GM18858 (cell line): ENCODE data around the gene LYZL1.
"Not testable (repeated sequence)": the region's sequence is repeated elsewhere in the genome, so short reads cannot be mapped to it uniquely, and the experiment has no call there.

ENCODE experiments used
- ATAC-seq: cut with Tn5 transposase; IDR thresholded peaks from one replicate; pipeline ENCODE4 v1.9.1; 2021; ENCODE audit not compliant: unreplicated experiment

The LYZL1 gene

DNA sequence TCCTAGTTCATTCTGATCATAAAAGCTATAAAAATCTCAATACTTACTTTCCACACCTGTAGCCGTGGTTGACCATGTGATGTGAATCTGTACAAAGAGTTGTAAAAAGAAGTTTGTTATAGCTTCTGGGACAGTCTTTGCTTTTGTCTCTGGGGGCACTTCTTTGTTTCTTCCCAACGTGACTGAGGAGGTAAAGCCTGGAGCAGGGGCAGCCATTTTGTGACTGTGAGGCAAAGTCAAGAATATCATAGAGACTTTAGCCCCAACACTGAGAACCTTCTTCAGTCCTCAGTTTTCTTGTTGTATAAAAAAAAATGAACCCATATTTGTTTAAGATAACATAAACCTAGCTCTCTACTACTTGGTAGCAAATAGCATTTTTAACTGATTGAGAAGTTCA, 29.4 kb upstream of the LYZL1 start:
- no peak for ATAC-seq

DNA sequence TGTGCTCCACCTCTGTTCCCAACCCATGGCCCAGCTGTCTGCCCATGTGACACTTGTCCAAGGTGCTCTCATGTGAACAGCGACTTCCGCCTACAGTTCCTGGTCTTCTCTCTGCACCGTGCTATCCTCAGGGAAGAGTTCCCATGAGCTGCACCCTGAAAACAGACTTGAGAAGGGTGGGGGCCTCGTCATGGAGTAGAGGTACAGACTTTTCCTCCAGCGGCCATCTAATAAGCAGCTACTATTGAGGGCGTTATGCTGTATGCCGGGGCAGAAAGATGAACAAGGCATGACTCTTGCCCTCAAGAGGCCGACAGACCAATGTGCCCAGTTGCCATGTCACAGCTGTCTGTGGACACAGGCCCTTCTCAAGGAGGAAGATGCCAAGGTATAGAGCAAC, 25.4 kb upstream of the LYZL1 start:
- ATAC-seq = no peak

DNA sequence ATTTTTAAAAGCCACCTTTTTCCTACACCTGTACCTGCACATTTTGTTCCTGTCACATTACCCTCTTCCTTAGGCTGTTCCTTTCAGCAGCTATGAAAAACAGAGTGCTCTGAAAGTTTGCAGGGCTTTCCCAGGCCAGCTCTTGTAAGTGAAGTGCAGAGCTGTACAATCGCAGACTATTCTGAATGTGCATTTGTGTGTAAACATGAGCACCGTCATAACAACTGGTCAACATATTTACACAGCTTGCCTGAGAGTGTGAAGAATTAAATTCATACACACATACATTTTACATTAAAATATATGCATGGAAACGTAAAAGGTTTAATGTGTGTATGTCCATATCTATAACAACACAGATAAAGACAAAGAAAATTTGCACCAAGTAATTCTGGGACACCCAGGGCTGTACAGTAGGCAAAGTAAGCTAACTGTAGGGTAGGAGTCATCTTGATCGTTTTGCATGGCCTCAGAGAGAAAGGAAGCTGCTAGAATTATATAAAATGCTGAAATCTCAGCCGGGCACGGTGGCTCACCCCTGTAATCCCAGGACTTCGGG, 23.6 kb upstream of the LYZL1 start:
- no peak for ATAC-seq

DNA sequence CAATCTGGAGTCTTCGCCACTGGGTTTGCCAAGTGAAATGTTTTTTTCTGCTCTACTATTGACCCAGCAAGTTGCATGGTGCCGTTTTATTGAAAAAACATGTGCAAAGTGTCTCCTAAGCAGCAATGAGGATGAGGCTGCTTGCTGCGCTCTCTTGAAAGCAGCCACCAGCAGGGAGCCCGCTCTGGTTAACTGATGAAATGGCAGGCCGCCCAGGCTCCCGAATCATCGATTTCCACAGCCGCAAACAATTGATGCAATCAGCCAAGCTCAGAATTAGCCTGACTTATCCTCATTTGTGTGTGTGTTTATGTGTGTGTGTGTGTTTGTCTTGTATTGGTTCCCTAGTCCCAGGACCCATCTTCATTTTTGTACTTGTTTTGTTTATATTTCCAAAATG, 22.2 kb upstream of the LYZL1 start:
- ATAC-seq = no peak

DNA sequence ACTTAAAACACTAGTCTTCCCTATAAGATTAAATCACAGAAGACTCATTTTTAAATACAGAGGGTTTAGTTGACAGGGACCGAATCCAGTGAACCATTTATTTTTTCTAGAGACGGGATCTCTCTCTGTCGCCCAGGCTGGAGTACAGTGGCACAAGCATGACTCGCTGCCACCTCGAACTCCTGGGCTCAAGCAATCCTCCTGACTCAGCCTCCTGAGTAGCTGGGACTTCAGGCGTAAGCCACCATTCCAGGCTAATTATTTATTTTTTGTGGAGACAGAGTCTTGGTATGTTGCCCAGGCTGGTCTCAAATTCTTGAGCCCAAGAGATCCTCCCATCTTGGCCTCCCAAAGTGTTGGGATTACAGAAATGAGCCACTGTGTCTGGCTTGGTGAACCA, 20.9 kb upstream of the LYZL1 start:
- no peak for ATAC-seq

DNA sequence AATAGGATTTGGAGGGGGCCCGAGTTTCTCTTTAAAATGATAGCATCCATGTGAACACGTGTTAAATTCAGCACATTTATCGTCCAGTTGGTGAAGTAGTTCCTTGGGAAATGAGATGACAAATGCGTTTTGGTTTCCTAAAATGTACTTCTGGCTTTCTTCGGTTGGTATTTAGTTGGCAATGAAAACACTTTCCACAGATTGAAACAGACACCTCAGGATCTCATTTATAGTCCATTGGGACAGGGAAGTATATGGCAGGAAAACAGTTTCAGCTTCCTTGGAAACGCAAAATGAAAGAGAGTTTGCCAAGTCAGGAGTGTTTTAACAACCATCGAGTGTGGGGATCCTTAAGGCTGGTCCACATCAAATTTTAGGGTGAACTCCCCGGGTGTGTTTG, 19.4 kb upstream of the LYZL1 start:
- ATAC-seq = no peak

DNA sequence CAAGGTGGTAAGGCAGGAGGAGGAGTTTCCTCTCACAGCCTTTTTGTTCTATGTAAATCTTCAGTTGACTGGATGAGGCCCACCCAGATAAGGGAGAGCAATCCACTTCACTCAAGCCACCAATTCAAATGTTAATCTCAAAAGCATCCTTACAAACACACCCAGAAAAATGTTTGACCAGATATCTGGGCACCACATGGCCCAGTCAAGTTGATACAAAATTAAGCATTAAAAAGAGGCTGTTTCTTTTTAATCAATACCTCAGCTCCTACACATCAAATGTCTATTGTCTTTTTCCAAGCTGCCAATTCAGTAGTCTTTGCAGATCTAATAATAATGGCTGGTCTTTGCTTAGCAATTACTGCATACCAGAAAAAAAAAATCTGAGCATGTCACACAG, 18.0 kb upstream of the LYZL1 start:
- no peak for ATAC-seq

DNA sequence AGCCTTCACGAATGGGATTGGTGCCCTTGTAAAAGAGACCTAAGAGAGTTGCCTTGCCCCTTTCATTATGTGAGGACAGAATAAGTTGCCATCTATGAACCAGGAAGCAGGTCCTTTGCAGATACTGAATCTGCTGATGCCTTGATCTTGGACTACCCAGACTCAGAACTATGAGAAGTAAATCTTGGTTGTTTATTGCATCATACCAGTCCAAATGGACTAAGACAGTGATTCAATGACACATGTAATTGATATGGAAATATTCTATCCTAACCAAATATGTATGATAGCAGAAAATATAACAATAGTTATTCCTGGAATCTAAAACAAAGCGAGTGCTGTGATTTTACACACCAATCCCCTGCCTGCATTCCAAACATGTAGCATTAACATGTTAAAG, 17.0 kb upstream of the LYZL1 start:
- ATAC-seq = no peak

DNA sequence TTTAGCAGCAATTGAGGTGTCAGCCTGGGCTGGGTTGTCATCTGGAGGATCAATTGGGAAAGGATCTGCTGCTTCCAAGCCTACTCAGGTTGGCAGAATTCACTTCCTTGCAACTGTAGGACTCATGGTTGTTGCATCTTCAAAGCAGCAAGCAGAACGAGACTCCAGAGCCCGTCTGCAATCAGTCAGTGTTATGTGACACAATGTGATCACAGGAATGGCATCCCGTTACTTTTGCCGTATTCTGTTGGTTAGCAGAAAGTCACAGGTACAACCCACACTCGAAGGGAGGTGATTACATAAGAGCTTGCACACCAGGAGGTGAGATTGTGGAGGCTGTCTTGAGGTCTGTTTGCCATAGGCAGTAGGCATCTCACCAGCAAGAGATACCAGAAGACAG, 15.4 kb upstream of the LYZL1 start:
- ATAC-seq = no peak

DNA sequence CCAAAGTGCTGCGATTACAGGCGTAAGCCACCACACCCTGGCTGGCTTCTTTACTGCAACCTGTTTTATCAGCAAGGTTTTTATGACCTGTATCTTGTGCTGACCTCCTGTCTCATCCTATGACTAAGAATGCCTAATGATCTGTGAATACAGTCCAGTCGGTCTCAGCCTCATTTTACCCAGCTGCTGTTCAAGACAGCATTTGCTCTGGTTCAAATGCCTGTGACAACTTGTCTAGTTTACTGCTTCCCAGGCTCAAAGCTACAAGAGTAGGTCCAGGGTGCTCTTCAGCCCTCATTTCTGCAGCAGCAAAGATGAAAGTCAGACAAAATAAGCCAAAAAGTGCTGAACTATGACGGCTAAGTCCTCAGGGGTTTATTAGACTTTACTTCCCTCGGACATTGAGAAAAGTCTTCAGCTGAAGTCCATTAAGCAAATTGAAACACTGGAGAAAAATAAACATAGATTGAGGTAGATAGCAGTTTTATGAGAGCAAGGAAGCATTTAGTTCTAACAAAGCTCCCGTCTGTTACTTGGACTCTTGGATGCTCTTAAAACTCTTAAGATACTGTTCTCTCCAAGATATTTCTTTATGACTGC, 12.5 kb upstream of the LYZL1 start:
- no peak for ATAC-seq

DNA sequence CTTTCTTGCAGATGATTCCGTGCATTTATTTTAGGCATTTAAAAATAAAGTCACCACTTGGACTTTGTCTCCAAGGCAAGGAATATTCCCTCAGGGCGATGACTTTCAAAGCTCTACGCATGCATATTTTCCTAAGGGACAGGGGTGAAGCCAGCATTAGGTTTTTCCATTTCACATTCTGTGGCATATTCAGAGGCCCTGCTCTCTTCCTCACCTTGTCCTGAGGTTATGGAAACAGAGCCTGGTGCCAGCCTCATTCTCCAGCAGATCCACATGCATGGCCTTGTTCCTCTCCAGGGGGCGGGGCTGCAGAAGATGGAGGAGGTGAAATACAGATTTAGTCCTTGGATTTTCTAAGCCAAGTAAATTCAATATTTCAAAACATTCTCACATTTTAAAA, 11.6 kb upstream of the LYZL1 start:
- ATAC-seq = no peak

DNA sequence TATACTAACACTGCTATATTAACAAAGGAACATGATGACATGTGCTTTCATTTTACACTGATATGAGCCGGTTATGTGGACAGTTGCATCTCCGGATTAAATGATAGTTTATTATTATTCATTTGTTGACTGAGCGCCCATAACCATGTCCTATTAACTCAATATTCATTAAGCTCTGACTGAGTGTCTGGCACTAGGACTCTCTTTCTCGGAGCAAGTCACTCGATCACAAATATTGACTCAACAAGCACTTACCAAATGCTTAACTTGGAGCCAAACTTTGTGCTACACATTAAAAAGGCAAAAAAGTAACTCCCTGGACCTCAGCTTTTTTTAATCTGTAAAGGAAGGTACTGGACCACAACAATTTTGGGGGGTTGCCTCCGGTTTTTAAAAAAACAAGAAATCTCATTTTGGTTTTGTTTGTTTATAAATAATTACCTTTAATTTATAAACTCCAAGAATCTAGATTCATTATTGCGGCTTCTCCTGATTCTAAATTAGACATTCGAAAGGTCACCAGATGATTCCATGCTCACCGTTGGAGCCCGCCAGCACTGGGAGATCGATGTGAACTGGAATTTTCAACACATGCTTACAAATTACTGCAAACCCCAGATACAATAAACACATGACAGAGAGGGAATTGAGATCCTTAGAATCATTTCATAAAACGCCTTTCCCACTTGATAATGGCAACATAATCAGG, 8.9 kb upstream of the LYZL1 start:
- ATAC-seq = no peak

DNA sequence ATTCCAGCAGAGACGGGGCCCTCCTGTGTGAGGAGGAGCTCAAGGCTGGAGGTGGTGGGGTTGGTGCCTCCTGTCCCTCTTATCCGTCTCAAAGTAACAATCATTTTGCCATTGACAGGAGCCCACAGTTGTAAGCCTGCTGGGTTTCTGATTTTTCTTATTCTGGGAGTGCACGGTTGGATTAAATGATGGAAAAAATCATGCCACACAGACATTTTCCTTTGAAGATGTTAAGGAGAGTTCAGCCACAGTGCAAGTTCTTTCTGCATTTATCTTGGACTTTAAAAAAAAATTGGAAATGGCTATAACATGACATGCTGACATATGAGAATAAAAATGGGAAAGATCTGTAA, 8.4 kb upstream of the LYZL1 start:
- ATAC-seq = no peak

DNA sequence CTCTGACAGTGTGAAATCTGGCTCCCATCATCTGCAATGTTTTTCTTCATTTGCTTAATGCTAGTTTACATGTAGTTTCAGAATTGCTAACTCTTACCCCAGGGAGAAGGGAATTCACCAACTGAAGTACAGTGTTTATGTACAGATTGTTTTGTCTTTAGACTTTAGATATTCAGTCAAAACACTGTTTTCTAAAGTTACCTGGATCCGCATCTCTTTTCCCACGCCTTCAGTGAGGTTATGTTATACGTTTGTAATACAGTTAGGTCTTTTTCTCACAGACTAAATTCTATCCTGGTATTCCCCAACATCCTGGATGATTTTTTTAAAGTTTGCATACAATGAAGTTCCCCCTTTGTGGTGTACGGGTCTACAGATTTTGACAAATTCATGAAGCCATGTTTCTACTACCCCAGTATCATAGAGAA, 3.2 kb upstream of the LYZL1 start:
- ATAC-seq = peak; percentile 94

DNA sequence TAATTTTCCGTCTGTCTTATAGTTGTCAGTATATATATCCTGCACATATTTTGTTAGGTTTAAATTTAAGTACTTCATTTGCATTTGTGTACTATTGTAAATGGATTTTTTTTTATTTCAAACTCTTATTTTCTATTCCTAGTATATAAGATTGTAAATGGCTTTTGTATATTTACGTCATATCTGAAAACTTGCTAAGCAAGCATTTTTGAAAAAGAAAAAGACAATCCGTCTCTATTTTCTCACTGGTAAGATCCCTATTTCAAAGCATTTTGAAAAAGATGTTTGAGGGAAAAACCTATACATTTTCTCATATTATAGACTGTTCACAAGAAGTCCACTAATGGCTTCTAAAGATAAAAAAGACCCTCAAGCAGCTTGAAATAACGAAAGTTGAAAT, 1.2 kb upstream of the LYZL1 start:
- ATAC-seq = no peak

DNA sequence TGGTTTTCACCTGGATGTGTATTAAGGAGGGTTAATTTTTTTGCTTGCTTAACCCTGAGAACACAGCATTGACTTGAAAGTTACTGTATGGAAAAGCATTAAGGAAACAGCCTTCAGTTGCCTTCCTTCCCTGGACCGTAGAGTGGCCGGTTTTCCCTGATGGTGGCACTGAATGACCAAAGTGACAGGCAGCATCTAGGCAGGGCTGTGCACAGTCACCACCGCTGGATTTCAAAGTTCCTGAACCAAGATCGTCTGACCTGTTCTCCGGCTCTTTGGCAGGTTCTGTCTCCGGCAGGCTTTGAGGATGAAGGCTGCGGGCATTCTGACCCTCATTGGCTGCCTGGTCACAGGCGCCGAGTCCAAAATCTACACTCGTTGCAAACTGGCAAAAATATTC, 2.7 kb downstream of the LYZL1 start:
- not testable (repeated sequence) for ATAC-seq

DNA sequence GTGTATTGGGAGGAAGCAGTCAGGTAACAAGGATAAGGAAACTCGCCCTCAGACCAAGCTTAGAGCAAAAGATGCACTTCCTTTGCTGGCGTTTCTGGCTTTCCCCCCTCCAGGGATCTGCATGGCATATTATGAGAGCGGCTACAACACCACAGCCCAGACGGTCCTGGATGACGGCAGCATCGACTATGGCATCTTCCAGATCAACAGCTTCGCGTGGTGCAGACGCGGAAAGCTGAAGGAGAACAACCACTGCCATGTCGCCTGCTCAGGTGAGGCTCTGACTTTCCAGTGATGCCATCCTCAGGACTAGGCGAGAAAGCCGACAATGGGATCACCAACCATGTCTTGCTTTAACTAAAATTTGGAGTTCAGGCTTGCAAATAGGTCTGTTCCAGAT, 3.5 kb downstream of the LYZL1 start:
- not testable (repeated sequence) for ATAC-seq

DNA sequence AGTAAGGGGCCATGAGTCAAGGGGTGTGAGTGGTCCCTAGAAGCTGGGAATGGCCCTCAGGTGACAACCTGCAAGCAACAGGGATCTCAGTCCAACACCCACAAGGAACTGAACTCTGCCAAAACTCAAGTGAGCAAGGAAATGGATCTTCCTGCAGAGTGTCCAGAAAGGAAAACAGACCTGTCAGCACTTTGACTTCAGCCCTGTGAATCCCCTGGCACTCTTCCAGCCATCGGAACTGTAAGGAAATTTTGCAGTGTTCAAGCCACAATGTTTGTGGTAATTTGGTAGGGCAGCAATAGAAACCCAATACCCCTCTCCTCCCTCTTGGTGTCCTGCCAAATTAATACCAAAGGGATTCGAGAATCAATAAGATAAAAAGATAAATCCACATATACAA, 6.9 kb downstream of the LYZL1 start:
- ATAC-seq = no peak

DNA sequence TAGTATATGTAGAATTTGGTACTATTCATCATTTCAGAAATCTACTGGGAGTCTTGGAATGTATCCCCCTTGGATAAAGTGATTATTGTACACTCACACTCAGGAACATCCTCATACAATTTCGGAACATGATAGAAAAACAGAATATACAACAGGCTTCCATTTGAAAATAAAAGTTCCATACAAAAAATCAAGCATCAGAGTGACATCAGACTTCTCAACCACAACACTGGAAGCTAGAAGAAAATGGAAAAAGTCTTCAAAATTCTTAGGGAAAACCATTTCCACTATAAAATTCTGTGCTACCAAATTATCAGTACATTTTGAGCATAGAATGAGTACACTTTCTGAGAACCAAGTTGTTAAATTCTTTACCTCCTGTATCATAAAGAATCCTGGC, 8.8 kb downstream of the LYZL1 start:
- no peak for ATAC-seq

DNA sequence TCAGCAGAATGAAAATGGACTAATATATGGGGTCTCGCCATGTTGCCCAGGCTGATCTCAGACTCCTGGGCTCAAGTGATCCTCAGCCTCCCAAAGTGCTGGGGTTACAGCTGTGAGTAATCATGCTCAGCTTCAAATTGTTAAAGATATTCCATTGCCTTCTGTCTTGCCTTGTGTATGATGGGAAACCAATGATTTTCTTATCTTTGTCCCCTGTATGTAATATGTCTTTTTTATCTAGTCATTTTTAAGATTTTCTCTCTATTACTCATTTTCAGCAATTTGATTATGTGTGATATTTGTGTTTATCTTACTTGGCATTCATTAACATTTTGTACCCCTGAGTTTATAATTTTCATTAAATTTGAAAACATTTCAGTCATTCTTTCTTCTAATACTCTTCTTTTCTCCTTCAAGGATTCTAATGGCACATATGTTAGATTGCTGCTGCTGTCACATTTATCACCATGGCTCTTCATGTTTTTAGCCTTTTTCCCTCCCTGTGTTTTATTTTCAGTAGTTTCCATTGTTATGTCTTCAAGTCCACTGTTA, 12.6 kb downstream of the LYZL1 start:
- ATAC-seq = no peak

DNA sequence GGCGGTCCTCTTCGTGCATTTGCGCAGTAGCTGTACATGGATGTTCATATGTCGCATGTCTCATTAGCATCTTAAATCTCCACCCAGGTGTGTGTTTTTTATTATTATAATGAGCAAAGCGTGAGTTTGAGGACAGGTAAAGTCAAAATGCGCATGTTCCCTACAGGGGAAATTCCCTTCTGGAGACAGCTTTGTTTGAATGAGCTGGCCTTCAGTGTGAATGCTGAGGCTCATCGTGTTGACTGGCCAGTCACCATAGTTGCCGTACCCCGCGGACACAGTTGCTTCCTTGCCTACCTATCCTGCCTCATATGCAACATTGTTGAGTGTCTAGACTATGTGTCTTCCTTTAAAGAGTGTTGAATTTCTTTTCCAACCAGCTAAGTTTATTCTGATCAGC, 13.6 kb downstream of the LYZL1 start:
- no peak for ATAC-seq

DNA sequence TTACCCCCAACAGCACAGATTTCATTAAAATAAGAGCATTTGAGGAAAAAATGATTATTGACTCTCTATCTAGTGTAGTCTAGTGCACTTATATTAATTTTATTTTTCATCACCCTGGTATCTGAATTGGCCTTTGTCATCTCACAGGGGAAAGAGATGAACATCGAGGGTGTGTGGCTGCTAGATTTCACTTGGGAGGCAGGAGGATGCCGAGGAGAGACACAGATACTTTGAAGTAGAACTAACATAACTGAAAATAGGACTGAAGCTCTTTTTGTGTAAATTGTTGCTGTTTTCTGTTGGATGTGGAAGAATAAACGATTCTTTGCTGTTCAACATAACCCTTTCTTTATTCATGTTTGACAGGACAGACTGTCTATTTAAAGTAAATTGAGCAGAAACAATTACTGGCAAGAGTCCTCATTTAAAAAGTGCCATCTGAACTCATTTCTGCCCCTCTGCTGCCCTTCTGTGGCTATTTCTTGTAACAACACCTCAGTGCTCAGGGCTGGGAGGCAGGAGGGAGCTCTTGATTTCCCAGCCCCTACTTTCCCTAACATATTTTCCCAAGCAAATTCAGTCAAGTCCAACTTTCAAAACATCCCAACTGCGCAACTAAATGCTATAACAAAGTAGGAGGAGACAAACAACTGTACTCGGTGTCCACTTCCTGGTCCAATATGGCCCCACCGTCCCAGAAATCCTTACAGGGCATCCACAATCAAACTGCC, 15.6 kb downstream of the LYZL1 start:
- ATAC-seq = no peak
